ENCODE measurements around the gene RRAGD. TPM values are rescaled to one million over a fixed set of nuclear protein-coding genes. Genes with fewer than 3 reads are reported as not detected.

The RRAGD gene
- total RNA-seq, 1 experiment from 2014 or later, result 1.3 TPM

GRCh38 chr6:89413006-89413400, 930 bp upstream of the RRAGD start:
- H3K27ac Mint-ChIP-seq (ENCODE audit: unreplicated experiment), result no peak overlapping the region

GRCh38 chr6:89411145-89412070, 665 bp downstream of the RRAGD start:
- TF ChIP-seq CTCF (IDR thresholded peaks at IDR 0.05; ENCODE audit: unreplicated experiment), result no peak
- Mint-ChIP-seq H3K9me3 (ENCODE audit: low read depth, unreplicated experiment) (no peaks in the 10 kb centered on the region), H3K4me1 (ENCODE audit: low read depth, unreplicated experiment) (no peaks in the 10 kb centered on the region), H3K27me3 (ENCODE audit: unreplicated experiment) (peaks cover 57% of the 10 kb centered on the region), H3K27ac (ENCODE audit: unreplicated experiment) (no peak overlapping the region), H3K4me3 (ENCODE audit: low read depth, unreplicated experiment) (peak overlapping the region; percentile 78), H3K36me3 (ENCODE audit: insufficient read depth, unreplicated experiment) (peaks cover 7% of the 10 kb centered on the region)
- DNase-seq, result peak; percentile 19
- CTCF ChIA-PET, result interaction anchor here (0.8 kb wide), 1 partner anchor 15 kb away, joined by 3 read pairs; no protein-coding TSS in a partner anchor
- no TSS peak for BruUV-seq (replicated peaks)
- intact Hi-C loops (cut with micrococcal nuclease; ENCODE audit: unreplicated experiment), result no loop called here

More at GRCh38 chr6:89413006-89413400, 930 bp upstream of the RRAGD start:
- peaks cover 7% of the 10 kb centered on the region for H3K36me3 Mint-ChIP-seq (ENCODE audit: insufficient read depth, unreplicated experiment)
- DNase-seq, result no peak
- H3K4me1 Mint-ChIP-seq (ENCODE audit: low read depth, unreplicated experiment), result no peaks in the 10 kb centered on the region
- H3K4me3 Mint-ChIP-seq (ENCODE audit: low read depth, unreplicated experiment), result peak overlapping the region; percentile 78
- H3K27me3 Mint-ChIP-seq (ENCODE audit: unreplicated experiment), result peaks cover 63% of the 10 kb centered on the region
- TF ChIP-seq CTCF (IDR thresholded peaks at IDR 0.05; ENCODE audit: unreplicated experiment), result no peak
- CTCF ChIA-PET, result interaction anchor here (0.6 to 1.0 kb wide), 3 partner anchors 9 to 415 kb away, joined by 3 to 4 read pairs (median 4); no protein-coding TSS in a partner anchor
- no peaks in the 10 kb centered on the region for H3K9me3 Mint-ChIP-seq (ENCODE audit: low read depth, unreplicated experiment)
- BruUV-seq (replicated peaks), result no TSS peak
- intact Hi-C loops (cut with micrococcal nuclease; ENCODE audit: unreplicated experiment), result no loop called here

- Mint-ChIP-seq H3K36me3 (ENCODE audit: insufficient read depth, unreplicated experiment) (peaks cover 7% of the 10 kb centered on the region), H3K27ac (ENCODE audit: unreplicated experiment) (no peak overlapping the region), H3K4me1 (ENCODE audit: low read depth, unreplicated experiment) (no peaks in the 10 kb centered on the region), H3K9me3 (ENCODE audit: low read depth, unreplicated experiment) (no peaks in the 10 kb centered on the region), H3K4me3 (ENCODE audit: low read depth, unreplicated experiment) (peak overlapping the region; percentile 78), H3K27me3 (ENCODE audit: unreplicated experiment) (peaks cover 53% of the 10 kb centered on the region)
- intact Hi-C loops (cut with micrococcal nuclease; ENCODE audit: unreplicated experiment), result no loop called here
- CTCF ChIA-PET, result no interaction called here
- no TSS peak for BruUV-seq (replicated peaks)
- no peak for DNase-seq
- TF ChIP-seq CTCF (IDR thresholded peaks at IDR 0.05; ENCODE audit: unreplicated experiment), result no peak
These were observed 1.3 kb downstream of the RRAGD start for GRCh38 chr6:89410788-89411144.

GRCh38 chr6:89410231-89410761, 1.8 kb downstream of the RRAGD start:
- Mint-ChIP-seq H3K4me1 (ENCODE audit: low read depth, unreplicated experiment) (no peaks in the 10 kb centered on the region), H3K4me3 (ENCODE audit: low read depth, unreplicated experiment) (no peak overlapping the region), H3K27me3 (ENCODE audit: unreplicated experiment) (peaks cover 49% of the 10 kb centered on the region), H3K27ac (ENCODE audit: unreplicated experiment) (no peak overlapping the region), H3K36me3 (ENCODE audit: insufficient read depth, unreplicated experiment) (peaks cover 7% of the 10 kb centered on the region), H3K9me3 (ENCODE audit: low read depth, unreplicated experiment) (no peaks in the 10 kb centered on the region)
- CTCF ChIA-PET, result interaction anchor here (1.2 kb wide), 1 partner anchor 10 kb away, joined by 3 read pairs; no protein-coding TSS in a partner anchor
- no TSS peak for BruUV-seq (replicated peaks)
- intact Hi-C loops (cut with micrococcal nuclease; ENCODE audit: unreplicated experiment), result no loop called here
- TF ChIP-seq CTCF (IDR thresholded peaks at IDR 0.05; ENCODE audit: unreplicated experiment), result no peak
- DNase-seq, result no peak

All from Calu3 (cell line).